Activated CD8-positive, alpha-beta memory T cell treated with anti-CD3 and anti-CD28 coated beads, Interleukin-2, amount 50 U/mL, for 4 hours (primary cell): ENCODE results near the gene ELMOD2.
A peak's percentile ranks its signal among the peaks of the same experiment; 100 is the strongest.
"Not testable (repeated sequence)": the region's sequence is repeated elsewhere in the genome, so short reads cannot be mapped to it uniquely, and the experiment has no call there.

ENCODE experiments used
- DNase-seq: peaks from one replicate; pipeline ENCODE4 v3.0.0-alpha.2; 2020

The ELMOD2 gene

DNA sequence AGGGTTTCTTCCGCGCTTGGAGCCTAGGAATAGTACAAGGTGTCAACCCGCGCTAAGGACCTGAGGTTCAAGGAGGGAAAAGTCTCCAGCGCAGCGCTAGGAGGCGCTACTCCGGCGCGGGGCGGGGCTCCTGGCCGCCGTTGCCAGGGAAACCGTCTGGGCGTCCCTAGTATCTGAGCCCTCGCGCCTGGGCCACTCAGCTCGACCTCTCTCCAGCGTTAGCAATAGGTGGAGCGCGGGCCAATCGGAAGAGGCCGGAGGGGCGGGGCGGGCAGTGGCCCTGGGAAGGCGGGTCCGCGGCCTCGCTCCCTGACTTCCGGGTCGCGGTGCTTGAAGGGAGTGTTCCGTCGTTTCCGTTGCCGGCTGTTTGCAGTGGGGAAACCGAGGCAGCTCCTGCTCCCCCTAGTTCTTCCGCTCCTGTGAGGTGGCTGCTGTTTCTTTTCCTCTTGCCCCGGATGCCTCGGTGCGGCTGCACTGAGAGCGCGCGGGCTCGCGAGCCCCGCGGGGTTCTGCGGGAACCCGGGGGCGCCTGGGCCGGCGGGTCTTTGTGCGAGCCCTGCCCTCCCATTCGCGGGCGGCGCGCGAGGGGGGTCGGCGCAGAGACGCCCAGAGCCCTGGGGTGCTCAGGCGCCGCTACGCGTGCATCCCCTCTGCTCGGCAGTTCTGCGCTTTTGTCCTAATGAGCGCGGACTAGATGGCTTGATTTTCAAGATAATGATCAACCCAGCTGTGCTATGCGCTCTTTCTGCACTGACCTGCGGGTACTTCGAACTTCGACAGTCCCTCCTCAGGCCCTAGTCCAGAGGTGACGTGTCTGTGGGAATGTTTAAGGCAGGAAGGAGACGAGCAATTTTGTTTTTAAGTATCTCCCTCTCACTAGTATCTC is at the start of gene ELMOD2:
Gene ELMOD2, plus strand, starts transcription at position 312 of the 886 bp plus-strand sequence. CDS start 1,261 bp downstream, outside the sequence.
- peak; percentile 98 for DNase-seq

DNA sequence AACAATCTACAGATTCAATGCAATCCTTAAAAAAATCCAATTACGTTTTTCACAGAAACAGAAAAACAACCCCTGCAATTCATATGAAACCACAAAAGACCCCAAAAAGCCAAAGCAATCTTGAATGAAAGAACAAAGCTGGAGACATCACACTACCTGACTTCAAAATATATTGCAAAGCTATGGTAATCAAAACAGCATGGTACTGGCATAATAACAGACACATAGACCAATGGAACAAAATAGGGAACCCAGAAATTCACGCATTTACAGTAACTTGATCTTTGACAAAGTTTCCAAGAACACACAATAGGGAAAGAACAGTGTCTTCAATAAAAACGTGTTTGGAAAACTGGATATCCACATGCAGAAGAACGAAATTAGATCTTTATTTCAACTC is 40.5 kb upstream of the ELMOD2 start:
- no peak for DNase-seq

- DNase-seq, result no peak
Observed at GRCh38 chr4:140485939-140486338, 38.0 kb upstream of the ELMOD2 start.

- no peak for DNase-seq
Observed at GRCh38 chr4:140497405-140497746, 26.6 kb upstream of the ELMOD2 start.

DNA sequence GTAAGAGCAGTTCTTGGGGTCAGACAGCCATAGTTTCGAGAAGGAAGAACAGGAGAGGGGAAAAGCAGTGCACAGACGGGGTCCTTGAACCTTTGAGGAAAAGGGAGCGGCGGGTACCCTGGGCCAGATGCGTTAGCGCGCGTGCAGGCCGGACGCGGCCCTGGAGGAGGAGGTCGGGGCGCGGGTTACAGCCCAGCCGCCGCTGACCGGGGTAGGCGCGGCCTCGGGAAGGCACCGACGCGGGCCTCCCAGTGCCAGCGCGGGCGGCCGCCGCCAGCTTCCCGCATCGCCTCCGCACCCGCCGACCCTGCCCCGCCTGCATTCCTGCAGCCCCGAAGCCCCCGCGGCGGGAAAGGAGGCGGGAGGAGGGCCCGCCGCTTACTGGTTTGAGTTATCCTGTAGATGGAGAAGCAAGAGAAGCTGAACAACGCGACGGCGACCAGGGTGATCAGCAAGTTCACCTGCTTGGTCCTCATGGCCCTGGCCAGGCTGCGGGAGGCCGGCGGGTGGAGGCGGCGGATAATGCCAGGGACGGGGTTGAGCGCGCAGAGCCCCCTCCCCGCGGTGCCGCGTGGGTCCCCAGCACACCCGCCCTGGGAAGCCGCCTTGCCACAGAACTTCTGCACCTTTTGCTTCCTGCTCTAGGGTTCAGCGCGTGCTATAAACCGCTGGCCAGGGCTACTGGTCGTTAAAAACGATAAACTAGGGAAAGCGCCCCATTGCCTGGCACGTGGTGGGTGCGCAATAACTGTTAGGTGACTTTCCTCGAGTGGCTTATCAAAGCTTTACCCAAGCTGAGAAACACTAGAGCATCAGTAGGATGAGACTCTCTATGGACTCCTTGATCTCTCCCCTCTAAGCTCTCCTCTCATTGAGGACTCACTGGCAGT is 26.0 kb upstream of the ELMOD2 start, which contains the start of gene MGAT4D:
Gene MGAT4D, minus strand, starts transcription at position 547 of the 890 bp plus-strand sequence. Its CDS starts 71 bp downstream, at position 476.
- DNase-seq, result no peak

GRCh38 chr4:140499391-140499790 is 24.6 kb upstream of the ELMOD2 start:
- DNase-seq, result no peak

GRCh38 chr4:140504261-140504660 is 19.7 kb upstream of the ELMOD2 start:
- DNase-seq, result no peak

DNA sequence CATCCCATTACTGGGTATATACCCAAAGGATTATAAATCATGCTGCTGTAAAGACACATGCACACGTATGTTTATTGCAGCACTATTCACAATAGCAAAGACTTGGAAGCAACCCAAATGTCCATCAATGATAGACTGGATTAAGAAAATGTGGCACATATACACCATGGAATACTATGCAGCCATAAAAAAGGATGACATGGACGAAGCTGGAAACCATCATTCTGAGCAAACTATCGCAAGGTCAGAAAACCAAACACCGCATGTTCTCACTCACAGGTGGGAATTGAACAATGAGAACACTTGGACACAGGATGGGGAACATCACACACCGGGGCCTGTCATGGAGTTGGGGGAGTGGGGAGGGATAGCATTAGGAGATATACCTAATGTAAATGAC is 10.2 kb upstream of the ELMOD2 start:
- DNase-seq, result not testable (repeated sequence)

GRCh38 chr4:140515423-140515822 is 8.5 kb upstream of the ELMOD2 start:
- no peak for DNase-seq

GRCh38 chr4:140523370-140523856 is 555 bp upstream of the ELMOD2 start:
- no peak for DNase-seq

DNA sequence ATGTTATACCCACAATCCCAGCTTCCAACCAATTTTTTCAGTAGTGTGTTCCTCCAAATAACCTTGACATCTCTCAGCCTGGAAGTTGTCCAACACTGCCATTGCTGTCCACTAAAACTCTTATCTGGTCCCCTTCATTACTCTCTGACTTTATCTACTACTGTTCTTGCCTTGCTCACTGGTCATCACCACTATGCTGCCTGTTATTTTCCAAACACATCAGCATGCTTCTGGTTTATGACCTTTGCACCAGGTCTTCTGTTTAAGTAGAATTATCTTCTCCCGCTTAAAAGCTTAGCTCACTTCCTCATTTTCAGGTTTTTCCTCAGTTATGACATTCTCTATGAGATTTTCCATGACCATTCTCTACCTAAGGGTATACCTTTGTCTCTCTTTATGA is 5.5 kb downstream of the ELMOD2 start:
- no peak for DNase-seq

- DNase-seq, result no peak
Observed at GRCh38 chr4:140533951-140534480, 10.0 kb downstream of the ELMOD2 start.

GRCh38 chr4:140556372-140557085 is 32.6 kb downstream of the ELMOD2 start:
- no peak for DNase-seq

- DNase-seq, result no peak
Observed at GRCh38 chr4:140557831-140558435, 34.0 kb downstream of the ELMOD2 start.

GRCh38 chr4:140559696-140560095 is 35.7 kb downstream of the ELMOD2 start:
- DNase-seq, result no peak

GRCh38 chr4:140568507-140569306 is 44.7 kb downstream of the ELMOD2 start, which contains the start of gene UCP1:
UCP1 (minus strand) TSS chr4:140568961; CDS start chr4:140568729, 232 bp downstream.
- DNase-seq, result no peak

GRCh38 chr4:140569307-140569638 is 45.3 kb downstream of the ELMOD2 start:
- no peak for DNase-seq

DNA sequence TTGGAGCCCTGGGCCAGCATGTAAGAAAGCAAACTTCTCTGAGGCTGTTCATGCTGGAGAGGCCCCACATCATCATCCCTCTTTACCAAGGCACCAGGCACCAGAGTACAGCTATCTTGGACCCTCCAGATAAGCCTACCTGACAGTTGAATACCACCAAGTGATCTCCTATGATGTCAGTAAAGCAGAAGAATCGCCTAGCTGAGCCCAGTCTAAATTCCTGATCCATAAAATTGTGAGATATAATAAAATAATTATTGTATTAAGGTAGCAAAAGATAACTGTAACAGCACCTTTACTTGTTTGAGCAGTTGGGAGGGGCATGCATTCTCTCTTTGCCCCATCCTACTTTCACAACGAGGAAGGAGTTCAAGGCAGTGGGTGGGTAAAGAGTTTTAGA is 47.7 kb downstream of the ELMOD2 start:
- no peak for DNase-seq

DNA sequence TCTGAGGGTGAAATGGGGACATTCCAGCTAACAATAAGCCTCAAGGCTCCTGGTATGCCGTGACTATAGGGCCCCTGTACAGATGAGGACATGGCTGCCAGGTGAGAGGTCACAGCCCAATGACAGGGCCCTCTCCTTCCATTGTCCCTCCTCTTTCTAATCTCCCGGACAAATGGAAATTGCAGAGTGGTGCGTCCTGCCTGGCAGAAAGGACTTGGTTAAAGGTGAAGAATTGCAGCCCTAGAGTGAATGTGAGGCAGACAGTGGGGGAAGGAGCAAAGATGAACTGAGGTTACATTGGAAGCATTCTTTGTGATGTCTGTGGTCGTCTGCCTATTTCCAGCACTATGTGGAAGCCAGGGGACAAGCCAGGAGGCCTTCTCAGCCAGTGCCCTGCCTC is 51.5 kb downstream of the ELMOD2 start:
- DNase-seq, result no peak

- no peak for DNase-seq
Observed at GRCh38 chr4:140579278-140579677, 55.3 kb downstream of the ELMOD2 start.

DNA sequence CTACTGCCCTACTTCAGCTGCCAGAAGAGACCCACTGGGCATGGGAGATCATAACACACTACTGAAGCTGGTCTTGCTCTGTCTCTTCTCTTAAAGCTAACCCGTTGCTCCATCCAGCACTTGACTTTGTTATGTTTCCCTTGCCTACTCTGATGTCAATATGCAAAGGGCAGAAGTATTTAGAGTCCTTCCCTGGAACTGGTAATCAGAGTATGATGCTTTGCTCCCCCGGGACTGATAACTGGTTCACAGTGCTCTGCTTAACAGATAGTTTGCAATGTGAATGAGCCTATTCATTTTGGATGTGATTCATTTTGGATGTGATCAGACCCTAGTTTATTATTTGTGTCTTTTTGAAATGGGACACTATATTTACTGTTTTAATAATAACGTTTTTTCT is 57.1 kb downstream of the ELMOD2 start:
- DNase-seq, result no peak
